Measurements from ENCODE around the gene SLC15A3.

DNA sequence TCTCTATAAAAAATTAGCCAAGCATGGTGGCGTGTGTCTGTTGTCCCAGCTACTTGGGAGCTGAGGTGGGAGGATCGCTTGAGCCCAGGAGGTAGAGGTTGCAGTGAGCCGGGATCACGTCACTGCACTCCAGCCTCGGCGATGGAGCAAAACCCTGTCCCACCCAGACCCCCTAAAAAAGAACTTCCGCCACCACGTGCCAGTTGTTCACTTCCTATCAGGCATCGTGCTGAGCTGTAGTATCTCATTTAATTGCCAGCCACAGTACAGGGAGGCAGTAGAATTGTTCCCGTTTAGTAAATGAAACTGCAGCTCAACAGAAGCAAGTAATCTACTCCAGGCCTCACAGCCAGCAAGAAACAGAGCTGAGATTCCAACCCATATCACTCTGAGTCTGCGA lies 30.7 kb downstream of the SLC15A3 start:
- TF ChIP-seq, protein P1, sequence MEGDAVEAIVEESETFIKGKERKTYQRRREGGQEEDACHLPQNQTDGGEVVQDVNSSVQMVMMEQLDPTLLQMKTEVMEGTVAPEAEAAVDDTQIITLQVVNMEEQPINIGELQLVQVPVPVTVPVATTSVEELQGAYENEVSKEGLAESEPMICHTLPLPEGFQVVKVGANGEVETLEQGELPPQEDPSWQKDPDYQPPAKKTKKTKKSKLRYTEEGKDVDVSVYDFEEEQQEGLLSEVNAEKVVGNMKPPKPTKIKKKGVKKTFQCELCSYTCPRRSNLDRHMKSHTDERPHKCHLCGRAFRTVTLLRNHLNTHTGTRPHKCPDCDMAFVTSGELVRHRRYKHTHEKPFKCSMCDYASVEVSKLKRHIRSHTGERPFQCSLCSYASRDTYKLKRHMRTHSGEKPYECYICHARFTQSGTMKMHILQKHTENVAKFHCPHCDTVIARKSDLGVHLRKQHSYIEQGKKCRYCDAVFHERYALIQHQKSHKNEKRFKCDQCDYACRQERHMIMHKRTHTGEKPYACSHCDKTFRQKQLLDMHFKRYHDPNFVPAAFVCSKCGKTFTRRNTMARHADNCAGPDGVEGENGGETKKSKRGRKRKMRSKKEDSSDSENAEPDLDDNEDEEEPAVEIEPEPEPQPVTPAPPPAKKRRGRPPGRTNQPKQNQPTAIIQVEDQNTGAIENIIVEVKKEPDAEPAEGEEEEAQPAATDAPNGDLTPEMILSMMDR (IDR thresholded peaks at IDR 0.05) = no peak
- TF ChIP-seq POLR2A (IDR thresholded peaks at IDR 0.05) = no peak
- TF ChIP-seq EP300 (IDR thresholded peaks at IDR 0.05) = no peak
